K562 (cell line): ENCODE results near the gene ARHGAP32. TPM values are rescaled to one million over a fixed set of nuclear protein-coding genes. Genes with fewer than 3 reads are reported as not detected.

Experiments
- ATAC-seq: fragments of 200-7000 bp; cut with Tn5 transposase; 3 replicates; pipeline ENCODE4 v1.9.1; 2020; ENCODE audit warnings: moderate library complexity
- BruUV-seq: library from RNA; stranded (reverse); fragments of 400-500 nt; replicated peaks from 2 replicates; lab custom pipeline; 2021; lab: Mats Ljungman, UMichigan
- CTCF ChIA-PET: fragments of 300-600 bp; formaldehyde crosslinking; extraction: SDS; loops from one replicate; lab custom pipeline; 2021; ENCODE audit warnings: low intra/inter-chr PET ratio; lab: Yijun Ruan, JAX
- POLR2A ChIA-PET: fragments of 300-600, 350-650 bp; sonication (Branson Sonifier 250); formaldehyde crosslinking; extraction: SDS; loops from one replicate; lab custom pipeline; 2021; ENCODE audit warnings: antibody characterized with exemption, inconsistent platforms; lab: Yijun Ruan, JAX
- DNase-seq, 4 experiments: peaks; one replicate each; pipeline versions ENCODE4 v3.0.0 to v3.0.0-alpha.2; 2011 to 2018; ENCODE audit warnings: low spot score in 3 of 4, mixed read lengths in 3 of 4; ENCODE audit errors: extremely low read depth in 1 of 4
- FAIRE-seq: peaks from 2 replicates; lab custom pipeline; 2011; peaks lifted over from hg19 to GRCh38; lab: Jason Lieb, UNC
- H2AFZ ChIP-seq: 2 replicates; pipeline ENCODE4 v1.6.0; 2011; ENCODE audit warnings: low read depth, low read length, control low read depth, inconsistent platforms
- H3K27ac ChIP-seq: fragments of 200-600 bp; 3 replicates; pipeline ENCODE4 v1.8.0; 2011; ENCODE audit warnings: low read depth, mild to moderate bottlenecking, control low read depth, inconsistent platforms, low read length, moderate library complexity, mixed read lengths; ENCODE audit errors: extremely low read depth
- H3K27me3 ChIP-seq, 2 experiments: fragments of 300-600 bp in 1 of 2; 2 replicates in 1 of 2; 3 replicates in 1 of 2; pipeline versions ENCODE4 v1.6.0 to v1.8.0; 2011; ENCODE audit warnings: inconsistent platforms in 2 of 2, low read length in 2 of 2, mild to moderate bottlenecking in 1 of 2, mixed read lengths in 1 of 2, moderate library complexity in 1 of 2; ENCODE audit not compliant: control insufficient read depth in 2 of 2, insufficient read depth in 2 of 2
- H3K36me3 ChIP-seq: fragments of 300-600 bp; 3 replicates; pipeline ENCODE4 v1.8.0; 2011; ENCODE audit warnings: mild to moderate bottlenecking, low read length, inconsistent platforms; ENCODE audit not compliant: control insufficient read depth, insufficient read depth
- H3K4me1 ChIP-seq, 2 experiments: fragments of 200-600 bp in 1 of 2; replicated peaks in 1 of 2; 2 replicates in 1 of 2; 3 replicates in 1 of 2; pipeline versions ENCODE4 v1.5.1 to v1.8.0; 2011; ENCODE audit warnings: inconsistent platforms in 2 of 2, low read length in 2 of 2, mild to moderate bottlenecking in 1 of 2, mixed read lengths in 1 of 2, moderate library complexity in 1 of 2; ENCODE audit not compliant: control insufficient read depth in 2 of 2, insufficient read depth in 2 of 2
- H3K4me2 ChIP-seq: 2 replicates; pipeline ENCODE4 v1.6.1; 2011; ENCODE audit warnings: low read length, control low read depth, inconsistent platforms, mixed read lengths; ENCODE audit not compliant: insufficient read depth
- H3K4me3 ChIP-seq: fragments of 200-600 bp; sonication (generic), shearing (Covaris generic); 2 replicates; pipeline ENCODE4 v1.5.1; 2016; ENCODE audit warnings: control low read depth, inconsistent platforms
- H3K79me2 ChIP-seq: fragments of 200-600 bp; 3 replicates; pipeline ENCODE4 v1.8.0; 2011; ENCODE audit warnings: low read length, inconsistent platforms; ENCODE audit not compliant: control insufficient read depth, insufficient read depth
- H3K9ac ChIP-seq, 2 experiments: 2 replicates each; pipeline versions ENCODE4 v1.6.0 to v1.6.1; 2011; ENCODE audit warnings: low read depth in 2 of 2, low read length in 2 of 2, control low read depth in 1 of 2, inconsistent platforms in 1 of 2, mild to moderate bottlenecking in 1 of 2, mixed read lengths in 1 of 2; ENCODE audit not compliant: insufficient read depth in 1 of 2
- H3K9me1 ChIP-seq: one replicate; pipeline ENCODE4 v1.6.0; 2011; ENCODE audit warnings: inconsistent platforms, mild to moderate bottlenecking, low read length, moderate library complexity; ENCODE audit not compliant: control insufficient read depth, insufficient read depth
- H3K9me3 ChIP-seq: replicated peaks from 2 replicates; pipeline ENCODE4 v1.5.1; 2011; ENCODE audit warnings: low read depth, low read length, inconsistent platforms; ENCODE audit not compliant: control insufficient read depth, insufficient read depth
- H4K20me1 ChIP-seq: replicated peaks from 2 replicates; pipeline ENCODE4 v1.6.1; 2011; ENCODE audit warnings: low read length, inconsistent platforms, mixed read lengths; ENCODE audit not compliant: control insufficient read depth, insufficient read depth
- BCL6 ChIP-seq: fragments of 250-450 bp; sonication (Bioruptor Pico); IDR thresholded peaks from 2 replicates; pipeline ENCODE4 v1.4.0; 2020
- CC2D1A ChIP-seq: fragments of 450-650 bp; IDR thresholded peaks from 2 replicates; pipeline ENCODE4 v1.6.1; 2017; ENCODE audit warnings: mild to moderate bottlenecking
- CHD4 ChIP-seq: fragments of 200-600 bp; sonication (generic); IDR thresholded peaks from 3 replicates; pipeline ENCODE4 v1.6.1; 2012; ENCODE audit warnings: low read depth, mild to moderate bottlenecking, mixed read lengths, low read length, inconsistent platforms; ENCODE audit not compliant: insufficient read depth, insufficient replicate concordance, poor library complexity, severe bottlenecking
- ESRRB ChIP-seq: fragments of 250-450 bp; sonication (Bioruptor Pico); IDR thresholded peaks from 2 replicates; pipeline ENCODE4 v1.5.0; 2020; ENCODE audit warnings: mild to moderate bottlenecking, moderate library complexity, borderline replicate concordance
- KDM1A ChIP-seq, 2 experiments: fragments of 450-650 bp; IDR thresholded peaks; 2 replicates each; pipeline ENCODE4 v1.6.1; 2016; ENCODE audit warnings: mild to moderate bottlenecking in 2 of 2
- NRF1 ChIP-seq, 2 experiments: fragments of 450-650 bp; IDR thresholded peaks in 1 of 2; conservative IDR thresholded peaks in 1 of 2; 2 replicates each; pipeline ENCODE4 v1.6.1; 2014; ENCODE audit warnings: mild to moderate bottlenecking in 2 of 2
- PRDM10 ChIP-seq: fragments of 450-650 bp; IDR thresholded peaks from 2 replicates; pipeline ENCODE4 v1.6.1; 2018; ENCODE audit not compliant: partially characterized antibody
- SRF ChIP-seq, 2 experiments: fragments of 250-450, 450-650 bp in 1 of 2; sonication (Bioruptor Pico) in 1 of 2; sonication (generic) in 1 of 2; formaldehyde crosslinking; IDR thresholded peaks; 2 replicates each; pipeline versions ENCODE4 v1.5.0 to v1.5.1; 2020 to 2022; ENCODE audit warnings: mild to moderate bottlenecking in 1 of 2, missing genetic modification reagents in 1 of 2
- ZNF133 ChIP-seq: fragments of 250-450 bp; sonication (Bioruptor Pico); IDR thresholded peaks from 2 replicates; pipeline ENCODE4 v1.4.0; 2020; ENCODE audit warnings: mild to moderate bottlenecking
- ZNF212 ChIP-seq: fragments of 450-650 bp; formaldehyde crosslinking; IDR thresholded peaks from 2 replicates; pipeline ENCODE4 v1.4.0; 2020; ENCODE audit warnings: mild to moderate bottlenecking
- ZNF696 ChIP-seq: fragments of 250-450 bp; sonication (Bioruptor Pico); conservative IDR thresholded peaks from 2 replicates; pipeline ENCODE4 v1.4.0; 2020; ENCODE audit warnings: mild to moderate bottlenecking, moderate library complexity
- WGBS: fragments of 100-300 bp; shearing (Covaris generic); methylation state at CpG from one replicate; pipeline ENCODE4 v1.1.6; 2016; ENCODE audit warnings: low coverage, mixed read lengths; ENCODE audit not compliant: insufficient coverage; ENCODE audit errors: missing lambda C conversion rate; 5-methylcytosine and 5-hydroxymethylcytosine counted together
- in situ Hi-C: fragments of 300-500 bp; cut with MboI; formaldehyde crosslinking; loops from 4 replicates; pipeline ENCODE4 v1.15.0; 2018; ENCODE audit warnings: inconsistent platforms, mixed read lengths
- intact Hi-C: fragments of 100-400 bp; cut with micrococcal nuclease; formaldehyde crosslinking; loops from 2 replicates; pipeline ENCODE4 v1.14.2; 2022
- polyA plus RNA-seq, 8 experiments: library from polyadenylated mRNA; depleted of rRNA in 4 of 8; stranded (reverse) in 5 of 8; unstranded in 3 of 8; fragments of >200 nt; fragmentation: Nextera tagmentation in 2 of 8; fragmentation: Illumina TruSeq in 1 of 8; extraction: Ambion mirVana in 2 of 8; extraction: Trizol in 1 of 8; gene quantifications; 2 replicates each; pipeline versions ENCODE4 v1.2.1 to v1.2.3, GENCODE V29; 2011 to 2014; ENCODE audit warnings: inconsistent platforms in 1 of 8, missing spikeins in 1 of 8
- total RNA-seq, 7 experiments: library from RNA; depleted of rRNA in 6 of 7; stranded (reverse); fragments of >200 nt in 6 of 7; fragmentation: Illumina TruSeq in 2 of 7; extraction: Trizol in 2 of 7; gene quantifications; 2 replicates each; pipeline versions ENCODE4 v1.2.1 to v1.2.3, GENCODE V29; 2011 to 2021; ENCODE audit warnings: low replicate concordance in 1 of 7

ARHGAP32 gene
- total and polyA plus RNA-seq, 9 of the 15 experiments (the other 6 are each of a cell fraction or from before 2014, with no cell fraction given) = 0.18 TPM; not detected in 8

- Histone ChIP-seq H3K4me1 (no peaks in the 10 kb centered on the region), H3K4me2 (no peak overlapping the region), H3K4me3 (no peak overlapping the region), H3K79me2 (no peaks in the 10 kb centered on the region), H3K9me1 (no peaks in the 10 kb centered on the region), H3K9ac (no peak overlapping the region), H4K20me1 (no peaks in the 10 kb centered on the region), H3K36me3 (no peaks in the 10 kb centered on the region), H3K27me3 (peaks cover 0 to 4% of the 10 kb centered on the region in 2 experiments; a peak in 2 of 5 replicates), H3K9me3 (no peaks in the 10 kb centered on the region), H3K27ac (no peak overlapping the region), H2AFZ (no peak overlapping the region)
- no peak for FAIRE-seq
- in situ Hi-C loops (no loop called here), intact Hi-C loops (loop anchor here (10.0 kb wide), 2 partner anchors 385 to 915 kb away; no protein-coding TSS in a partner anchor)
- DNase-seq = no peak
- WGBS = 2% methylated on average over 11 of the region's 13 CpGs
- CTCF ChIA-PET = no interaction called here
- POLR2A ChIA-PET = no interaction called here
- ATAC-seq = no peak
- BruUV-seq = no TSS peak
- TF ChIP-seq ZNF133 (no peak), KDM1A (IDR thresholded peaks at IDR 0.05) (no peak), CHD4 (no peak), ESRRB (CRISPR knock-in tag) (no peak), NRF1 (conservative IDR thresholded peaks at IDR 0.05 in 1 of 2, IDR thresholded peaks at IDR 0.05 in 1 of 2) (no peak), BCL6 (CRISPR knock-in tag) (no peak), ZNF696 (CRISPR knock-in tag) (no peak), SRF (CRISPR knock-in tag; IDR thresholded peaks at IDR 0.05) (no peak), CC2D1A (no peak), PRDM10 (no peak), ZNF212 (no peak)
Observed at GRCh38 chr11:128949791-128950454, 242.2 kb downstream of the ARHGAP32 start.
